Measurements from ENCODE around the gene WIF1. TPM values are rescaled to one million over a fixed set of nuclear protein-coding genes. Genes with fewer than 3 reads are reported as not detected.

WIF1 gene
- total RNA-seq, 1 donor from 2014 or later = not detected

DNA sequence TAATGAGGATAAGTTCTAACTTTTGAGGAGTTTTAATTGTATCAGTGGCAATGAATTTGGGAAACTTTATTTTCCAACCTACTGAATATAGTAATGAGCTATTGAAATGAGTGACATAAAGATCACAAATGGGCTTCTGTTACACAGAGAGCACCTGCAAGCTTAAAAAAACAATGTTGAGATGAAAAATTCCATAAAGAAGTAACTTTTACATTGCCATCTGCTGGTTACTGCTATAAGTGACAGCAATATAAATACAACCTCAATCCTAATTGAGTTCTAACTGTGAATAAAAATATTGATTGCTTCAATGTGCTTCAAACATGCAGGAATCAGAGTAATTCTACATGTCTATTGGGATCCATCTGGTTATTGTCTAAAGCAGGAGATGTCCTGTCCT, 14.2 kb downstream of the WIF1 start:
- Mint-ChIP-seq H3K4me1 (ENCODE audit: low read depth, unreplicated experiment) (no peaks in the 10 kb centered on the region), H3K4me3 (ENCODE audit: unreplicated experiment) (no peak overlapping the region), H3K27me3 (ENCODE audit: unreplicated experiment) (peaks cover 1% of the 10 kb centered on the region), H3K9me3 (ENCODE audit: unreplicated experiment) (no peaks in the 10 kb centered on the region), H3K36me3 (ENCODE audit: unreplicated experiment) (no peaks in the 10 kb centered on the region), H3K27ac (ENCODE audit: unreplicated experiment) (no peak overlapping the region)
- no peak for DNase-seq
- TF ChIP-seq, protein P1, sequence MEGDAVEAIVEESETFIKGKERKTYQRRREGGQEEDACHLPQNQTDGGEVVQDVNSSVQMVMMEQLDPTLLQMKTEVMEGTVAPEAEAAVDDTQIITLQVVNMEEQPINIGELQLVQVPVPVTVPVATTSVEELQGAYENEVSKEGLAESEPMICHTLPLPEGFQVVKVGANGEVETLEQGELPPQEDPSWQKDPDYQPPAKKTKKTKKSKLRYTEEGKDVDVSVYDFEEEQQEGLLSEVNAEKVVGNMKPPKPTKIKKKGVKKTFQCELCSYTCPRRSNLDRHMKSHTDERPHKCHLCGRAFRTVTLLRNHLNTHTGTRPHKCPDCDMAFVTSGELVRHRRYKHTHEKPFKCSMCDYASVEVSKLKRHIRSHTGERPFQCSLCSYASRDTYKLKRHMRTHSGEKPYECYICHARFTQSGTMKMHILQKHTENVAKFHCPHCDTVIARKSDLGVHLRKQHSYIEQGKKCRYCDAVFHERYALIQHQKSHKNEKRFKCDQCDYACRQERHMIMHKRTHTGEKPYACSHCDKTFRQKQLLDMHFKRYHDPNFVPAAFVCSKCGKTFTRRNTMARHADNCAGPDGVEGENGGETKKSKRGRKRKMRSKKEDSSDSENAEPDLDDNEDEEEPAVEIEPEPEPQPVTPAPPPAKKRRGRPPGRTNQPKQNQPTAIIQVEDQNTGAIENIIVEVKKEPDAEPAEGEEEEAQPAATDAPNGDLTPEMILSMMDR (IDR thresholded peaks at IDR 0.05; ENCODE audit: partially characterized antibody, unreplicated experiment) = peak; percentile 23

DNA sequence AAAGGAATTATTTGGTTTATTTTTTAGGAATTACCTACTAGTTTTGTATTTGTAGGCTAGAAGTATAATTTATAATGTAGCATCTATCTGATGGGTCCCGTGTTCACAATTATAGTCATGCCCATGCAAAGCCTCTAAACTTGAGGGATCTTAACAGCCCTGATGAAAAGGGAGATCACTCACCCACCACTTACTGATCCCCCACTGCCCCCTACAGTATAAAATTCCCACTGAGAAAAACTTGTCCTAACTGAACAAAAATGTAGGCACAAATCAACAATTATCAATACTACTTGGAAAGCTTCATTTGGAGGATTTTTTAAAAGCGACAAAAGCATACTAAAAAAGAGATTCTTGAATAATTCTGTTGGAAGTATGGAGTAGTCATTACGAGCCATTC, 21.0 kb downstream of the WIF1 start:
- no peak overlapping the region for H3K27ac Mint-ChIP-seq (ENCODE audit: unreplicated experiment)
- no peaks in the 10 kb centered on the region for H3K27me3 Mint-ChIP-seq (ENCODE audit: unreplicated experiment)
- no peaks in the 10 kb centered on the region for H3K36me3 Mint-ChIP-seq (ENCODE audit: unreplicated experiment)
- H3K9me3 Mint-ChIP-seq (ENCODE audit: unreplicated experiment) = no peaks in the 10 kb centered on the region
- DNase-seq = no peak
- H3K4me1 Mint-ChIP-seq (ENCODE audit: low read depth, unreplicated experiment) = no peaks in the 10 kb centered on the region
- no peak overlapping the region for H3K4me3 Mint-ChIP-seq (ENCODE audit: unreplicated experiment)
- TF ChIP-seq, protein P1 (IDR thresholded peaks at IDR 0.05; ENCODE audit: partially characterized antibody, unreplicated experiment) = no peak

DNA sequence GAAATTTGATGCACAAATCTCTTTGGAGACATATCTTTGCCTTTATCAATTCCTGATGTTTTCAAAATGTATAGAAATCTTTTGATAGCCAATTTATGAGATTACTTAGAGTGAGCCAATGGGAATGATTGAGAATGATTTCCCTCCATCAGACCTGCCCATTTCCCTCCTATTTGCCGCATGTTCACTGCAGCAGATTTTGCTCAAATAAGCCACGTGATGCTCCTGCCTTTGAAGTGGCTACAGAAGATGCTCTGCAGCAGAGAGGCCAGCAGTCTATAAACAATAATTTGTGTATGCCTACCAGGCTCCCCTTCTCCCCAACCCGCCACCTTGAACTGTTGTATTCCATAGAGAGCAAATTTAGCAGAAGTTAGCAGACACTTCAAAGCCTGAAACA, 21.9 kb downstream of the WIF1 start:
- Mint-ChIP-seq H3K36me3 (ENCODE audit: unreplicated experiment) (no peaks in the 10 kb centered on the region), H3K27me3 (ENCODE audit: unreplicated experiment) (no peaks in the 10 kb centered on the region), H3K4me3 (ENCODE audit: unreplicated experiment) (no peak overlapping the region), H3K9me3 (ENCODE audit: unreplicated experiment) (no peaks in the 10 kb centered on the region), H3K27ac (ENCODE audit: unreplicated experiment) (no peak overlapping the region), H3K4me1 (ENCODE audit: low read depth, unreplicated experiment) (no peaks in the 10 kb centered on the region)
- TF ChIP-seq, protein P1 (IDR thresholded peaks at IDR 0.05; ENCODE audit: partially characterized antibody, unreplicated experiment) = no peak
- DNase-seq = no peak

DNA sequence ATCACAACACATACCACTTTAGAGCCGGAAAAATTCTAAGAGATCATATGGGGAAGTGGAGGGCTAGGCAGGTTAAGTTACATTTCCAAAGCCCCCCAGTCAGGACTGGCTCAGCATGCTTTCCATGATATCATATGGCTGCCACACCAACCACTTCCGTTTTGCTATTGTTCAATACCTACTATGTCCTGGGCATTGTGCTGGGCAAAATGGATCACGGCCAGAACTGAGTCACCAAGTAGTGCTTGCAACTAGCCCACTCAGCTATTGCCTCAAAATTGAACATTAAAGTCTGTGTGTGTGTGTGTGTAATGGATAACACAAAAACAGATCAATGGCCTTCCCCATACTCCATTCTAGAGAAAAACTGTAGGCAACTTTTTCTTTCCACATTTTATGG, 22.7 kb downstream of the WIF1 start:
- DNase-seq = no peak
- Mint-ChIP-seq H3K4me1 (ENCODE audit: low read depth, unreplicated experiment) (no peaks in the 10 kb centered on the region), H3K27me3 (ENCODE audit: unreplicated experiment) (no peaks in the 10 kb centered on the region), H3K36me3 (ENCODE audit: unreplicated experiment) (no peaks in the 10 kb centered on the region), H3K4me3 (ENCODE audit: unreplicated experiment) (no peak overlapping the region), H3K27ac (ENCODE audit: unreplicated experiment) (no peak overlapping the region), H3K9me3 (ENCODE audit: unreplicated experiment) (no peaks in the 10 kb centered on the region)
- TF ChIP-seq, protein P1 (IDR thresholded peaks at IDR 0.05; ENCODE audit: partially characterized antibody, unreplicated experiment) = no peak

DNA sequence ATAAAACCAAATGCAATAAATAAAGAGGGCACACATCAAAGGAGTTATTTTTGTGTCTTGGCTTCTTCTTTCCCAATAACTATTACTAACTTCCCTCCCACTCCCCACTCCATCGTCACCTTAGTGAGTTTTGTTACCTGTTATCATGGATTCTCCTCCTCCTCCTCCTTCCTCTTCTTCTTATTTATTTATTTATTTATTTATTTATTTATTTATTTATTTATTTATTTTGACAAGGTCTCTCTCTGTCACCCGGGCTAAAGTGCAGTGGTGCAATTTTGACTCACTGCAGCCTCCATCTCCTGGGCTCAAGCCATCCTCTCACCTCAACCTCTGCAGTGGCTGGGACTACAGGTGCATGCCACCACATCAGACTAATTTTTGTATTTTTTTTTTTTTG, 26.4 kb downstream of the WIF1 start:
- H3K27me3 Mint-ChIP-seq (ENCODE audit: unreplicated experiment) = no peaks in the 10 kb centered on the region
- H3K4me3 Mint-ChIP-seq (ENCODE audit: unreplicated experiment) = no peak overlapping the region
- no peaks in the 10 kb centered on the region for H3K36me3 Mint-ChIP-seq (ENCODE audit: unreplicated experiment)
- no peaks in the 10 kb centered on the region for H3K9me3 Mint-ChIP-seq (ENCODE audit: unreplicated experiment)
- no peaks in the 10 kb centered on the region for H3K4me1 Mint-ChIP-seq (ENCODE audit: low read depth, unreplicated experiment)
- TF ChIP-seq, protein P1 (IDR thresholded peaks at IDR 0.05; ENCODE audit: partially characterized antibody, unreplicated experiment) = no peak
- DNase-seq = no peak
- H3K27ac Mint-ChIP-seq (ENCODE audit: unreplicated experiment) = no peak overlapping the region

All from glutamatergic neuron (in vitro differentiated cells).